ENCODE measurements around the gene XG. TPM values are rescaled to one million over a fixed set of nuclear protein-coding genes. Genes with fewer than 3 reads are reported as not detected.
"Not testable (repeated sequence)": the region's sequence is repeated elsewhere in the genome, so short reads cannot be mapped to it uniquely, and the experiment has no call there.

The XG gene
- total RNA-seq, 1 donor from 2014 or later, result not detected

DNA sequence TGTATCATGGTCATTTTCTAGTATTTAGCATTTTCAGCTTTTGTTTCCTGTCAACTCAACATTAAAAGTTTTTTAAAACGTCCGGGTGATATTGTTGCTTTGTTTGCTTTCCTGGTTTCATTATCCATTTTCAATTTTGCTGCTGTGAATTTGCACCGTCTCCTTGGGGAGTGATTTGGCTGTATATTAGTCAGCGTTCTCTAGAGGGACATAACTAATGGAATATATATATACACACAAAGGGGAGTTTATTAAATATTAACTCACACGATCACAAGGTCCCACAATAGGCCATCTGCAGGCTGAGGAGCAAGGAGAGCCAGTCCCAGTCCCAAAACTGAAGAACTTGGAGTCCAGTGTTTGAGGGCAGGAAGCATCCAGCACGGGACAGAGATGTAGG is 5.6 kb upstream of the XG start:
- H3K36me3 Mint-ChIP-seq (ENCODE audit: low read depth), result peaks cover 20% of the 10 kb centered on the region
- H3K27ac Mint-ChIP-seq; intact Hi-C loops (cut with micrococcal nuclease); H3K4me1 Mint-ChIP-seq (ENCODE audit: low read depth); H3K4me3 Mint-ChIP-seq (ENCODE audit: low read depth); DNase-seq (ENCODE audit: low spot score); H3K27me3 Mint-ChIP-seq (ENCODE audit: low read depth); H3K9me3 Mint-ChIP-seq: not testable (repeated sequence)

DNA sequence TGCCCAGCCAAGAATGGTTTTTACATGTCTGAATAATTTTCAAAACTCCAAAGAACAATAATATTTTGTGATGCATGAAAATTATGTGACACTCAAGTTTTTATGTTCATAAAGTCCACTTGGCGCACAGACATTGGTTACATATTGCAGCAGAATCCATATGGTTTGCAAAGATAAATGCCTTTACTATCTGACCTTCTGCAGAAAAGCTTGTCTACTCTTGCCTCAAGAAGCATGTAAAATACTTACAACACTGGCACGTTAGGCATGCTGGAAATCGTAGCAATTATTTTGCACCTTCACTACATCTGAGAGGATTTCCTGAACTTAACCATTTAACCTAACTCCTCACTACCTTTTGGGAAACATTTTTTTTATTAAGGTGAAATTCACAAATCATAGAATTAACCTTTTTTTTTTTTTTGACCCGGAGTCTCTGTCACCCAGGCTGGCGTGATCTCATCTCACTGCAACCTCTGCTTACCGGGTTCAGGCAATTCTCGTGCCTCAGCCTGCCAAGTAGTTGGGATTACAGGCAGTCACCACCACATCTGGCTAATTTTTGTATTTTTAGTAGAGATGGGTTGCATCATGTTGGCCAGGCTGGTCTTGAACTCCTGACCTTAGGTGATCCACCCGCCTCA is 3.5 kb upstream of the XG start:
- Mint-ChIP-seq H3K4me1 (ENCODE audit: low read depth) (no peaks in the 10 kb centered on the region), H3K27me3 (ENCODE audit: low read depth) (peaks cover 5% of the 10 kb centered on the region), H3K27ac (no peak overlapping the region), H3K9me3 (no peaks in the 10 kb centered on the region), H3K4me3 (ENCODE audit: low read depth) (no peak overlapping the region), H3K36me3 (ENCODE audit: low read depth) (peaks cover 7% of the 10 kb centered on the region)
- no peak for DNase-seq (ENCODE audit: low spot score)
- intact Hi-C loops (cut with micrococcal nuclease), result no loop called here

DNA sequence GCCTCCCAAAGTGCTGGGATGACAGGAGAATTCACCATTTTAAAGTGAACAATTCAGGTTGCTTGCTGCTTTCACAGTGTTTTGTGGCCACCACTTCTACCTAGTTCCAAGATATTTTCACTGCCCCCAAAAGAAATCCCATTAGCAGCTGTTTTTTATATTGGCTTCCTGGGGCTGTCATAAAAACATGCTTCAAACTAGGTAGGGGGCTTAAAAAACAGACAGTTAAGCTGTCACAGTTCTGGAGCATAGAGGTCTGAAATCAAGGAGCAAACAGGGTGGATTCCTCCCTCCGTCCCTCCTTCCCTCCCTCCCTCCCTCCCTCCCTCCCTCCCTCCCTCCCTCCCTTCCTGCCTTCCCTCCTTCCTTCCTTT is 3.0 kb upstream of the XG start:
- H3K27me3 Mint-ChIP-seq (ENCODE audit: low read depth), result peaks cover 5% of the 10 kb centered on the region
- peaks cover 1% of the 10 kb centered on the region for H3K36me3 Mint-ChIP-seq (ENCODE audit: low read depth)
- H3K27ac Mint-ChIP-seq, result no peak overlapping the region
- intact Hi-C loops (cut with micrococcal nuclease), result no loop called here
- H3K4me1 Mint-ChIP-seq (ENCODE audit: low read depth), result no peaks in the 10 kb centered on the region
- no peak for DNase-seq (ENCODE audit: low spot score)
- H3K9me3 Mint-ChIP-seq, result no peaks in the 10 kb centered on the region
- H3K4me3 Mint-ChIP-seq (ENCODE audit: low read depth), result no peak overlapping the region

DNA sequence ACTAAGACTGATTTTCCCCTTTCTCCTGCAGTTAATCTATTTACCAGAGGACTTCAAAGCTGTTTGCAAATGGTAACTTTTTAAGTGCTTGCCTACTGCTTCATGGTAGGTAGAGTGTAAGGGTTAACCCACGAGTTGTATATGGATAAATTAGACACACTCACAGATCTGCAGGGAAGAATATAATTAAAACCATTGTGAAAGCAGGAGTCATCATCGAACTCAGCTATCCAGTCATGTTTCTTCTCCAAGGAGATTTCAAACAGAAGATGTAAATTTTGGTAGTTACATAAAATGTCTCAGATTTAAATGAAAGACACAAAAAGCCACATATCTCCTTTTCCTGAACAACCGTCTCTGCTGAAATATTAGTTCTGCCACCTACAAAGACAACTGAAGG is 549 bp upstream of the XG start:
- intact Hi-C loops (cut with micrococcal nuclease), result no loop called here
- H3K9me3 Mint-ChIP-seq, result no peaks in the 10 kb centered on the region
- no peak overlapping the region for H3K4me3 Mint-ChIP-seq (ENCODE audit: low read depth)
- H3K36me3 Mint-ChIP-seq (ENCODE audit: low read depth), result no peaks in the 10 kb centered on the region
- peaks cover 5% of the 10 kb centered on the region for H3K27me3 Mint-ChIP-seq (ENCODE audit: low read depth)
- no peaks in the 10 kb centered on the region for H3K4me1 Mint-ChIP-seq (ENCODE audit: low read depth)
- no peak for DNase-seq (ENCODE audit: low spot score)
- H3K27ac Mint-ChIP-seq, result no peak overlapping the region

DNA sequence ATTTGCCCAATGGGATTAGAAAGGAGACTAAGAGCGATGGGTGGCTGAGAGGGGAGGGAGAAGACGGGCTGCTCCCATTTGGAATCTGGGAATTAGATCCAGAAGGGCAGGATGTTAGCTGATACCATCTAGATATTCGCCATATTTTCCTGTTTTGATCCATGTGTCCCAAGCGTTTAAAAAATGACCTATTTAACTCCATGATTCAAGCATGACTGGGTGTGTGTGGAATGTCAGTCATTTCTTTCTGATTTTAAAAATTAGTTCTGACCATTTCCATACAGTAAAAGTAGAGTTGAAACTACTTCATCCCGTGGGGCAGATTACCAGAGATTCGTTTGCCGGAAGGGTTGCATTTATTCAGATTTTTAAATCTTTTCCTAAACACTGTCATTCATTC is 601 bp downstream of the XG start:
- H3K36me3 Mint-ChIP-seq (ENCODE audit: low read depth); DNase-seq (ENCODE audit: low spot score); H3K27ac Mint-ChIP-seq; H3K4me3 Mint-ChIP-seq (ENCODE audit: low read depth); H3K9me3 Mint-ChIP-seq; H3K4me1 Mint-ChIP-seq (ENCODE audit: low read depth); H3K27me3 Mint-ChIP-seq (ENCODE audit: low read depth); intact Hi-C loops (cut with micrococcal nuclease): not testable (repeated sequence)

DNA sequence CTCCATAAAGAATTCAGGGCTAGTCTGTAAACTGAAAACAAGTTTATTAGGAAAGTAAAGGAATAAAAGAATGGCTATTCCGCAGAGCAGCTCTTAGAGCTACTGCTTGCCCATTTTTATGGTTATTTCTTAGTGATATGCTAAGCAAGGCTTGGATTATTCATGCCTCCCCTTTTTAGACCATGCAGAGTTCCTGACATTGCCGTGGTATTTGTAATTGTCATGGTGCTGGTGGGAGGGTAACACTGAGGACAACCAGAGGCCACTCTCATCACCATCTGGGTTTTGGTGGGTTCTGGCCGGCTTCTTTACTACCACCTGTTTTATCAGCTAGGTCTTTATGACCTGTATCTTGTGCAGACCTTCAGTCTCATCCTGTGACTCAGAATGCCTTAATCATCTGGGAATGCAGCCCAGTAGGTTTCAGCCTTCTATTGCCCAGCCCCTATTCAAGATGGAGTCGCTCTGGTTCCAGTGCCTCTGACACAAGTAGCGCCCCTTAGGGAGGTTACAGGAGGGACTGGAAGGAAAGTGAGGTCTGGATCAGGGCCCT is 3.4 kb downstream of the XG start:
- H3K4me1 Mint-ChIP-seq (ENCODE audit: low read depth); H3K27me3 Mint-ChIP-seq (ENCODE audit: low read depth); H3K36me3 Mint-ChIP-seq (ENCODE audit: low read depth); H3K9me3 Mint-ChIP-seq; H3K27ac Mint-ChIP-seq; intact Hi-C loops (cut with micrococcal nuclease); H3K4me3 Mint-ChIP-seq (ENCODE audit: low read depth); DNase-seq (ENCODE audit: low spot score): not testable (repeated sequence)

DNA sequence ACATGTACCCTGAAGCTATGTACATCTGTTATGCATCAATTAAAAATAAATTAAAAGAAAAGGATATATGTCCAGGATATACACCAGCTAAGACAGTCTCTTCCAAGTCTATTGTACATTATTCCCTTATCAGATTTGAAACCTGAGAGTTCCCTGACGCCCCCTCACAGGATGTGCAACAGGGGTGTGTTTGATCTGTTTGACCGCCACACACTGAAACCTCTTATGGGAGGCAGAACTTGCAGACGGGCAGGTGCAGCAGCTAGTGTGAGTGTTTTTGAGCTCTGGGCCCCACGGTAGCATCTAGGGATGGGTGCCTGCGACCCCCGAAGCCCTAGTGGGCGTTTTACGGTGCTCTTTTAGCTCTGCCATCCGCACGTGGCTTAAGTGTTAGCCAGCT is 4.7 kb downstream of the XG start:
- Mint-ChIP-seq H3K4me3 (ENCODE audit: low read depth) (no peak overlapping the region), H3K4me1 (ENCODE audit: low read depth) (no peaks in the 10 kb centered on the region), H3K27me3 (ENCODE audit: low read depth) (peaks cover 2% of the 10 kb centered on the region), H3K9me3 (no peaks in the 10 kb centered on the region), H3K36me3 (ENCODE audit: low read depth) (no peaks in the 10 kb centered on the region), H3K27ac (no peak overlapping the region)
- DNase-seq (ENCODE audit: low spot score), result no peak
- intact Hi-C loops (cut with micrococcal nuclease), result no loop called here

DNA sequence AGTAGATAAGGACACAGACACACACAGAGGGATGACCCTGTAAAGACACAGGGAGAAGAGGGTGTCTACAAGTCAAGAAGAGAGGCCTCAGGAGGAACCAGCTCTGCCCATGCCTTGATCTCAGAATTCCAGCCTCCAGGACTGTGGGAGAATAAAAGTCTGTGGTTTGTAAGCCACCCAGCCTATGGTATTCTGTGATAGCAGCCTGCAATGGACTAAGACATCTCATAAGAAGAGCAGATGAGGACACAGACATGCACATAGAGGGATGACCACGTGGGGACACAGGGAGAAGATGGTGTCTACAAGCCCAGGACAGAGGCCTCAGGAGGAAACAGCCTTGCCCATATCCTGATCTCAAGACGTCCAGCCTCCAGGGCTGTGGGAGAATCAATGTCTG is 9.4 kb downstream of the XG start:
- H3K27ac Mint-ChIP-seq, result no peak overlapping the region
- intact Hi-C loops (cut with micrococcal nuclease), result no loop called here
- no peak for DNase-seq (ENCODE audit: low spot score)
- H3K36me3 Mint-ChIP-seq (ENCODE audit: low read depth), result no peaks in the 10 kb centered on the region
- no peaks in the 10 kb centered on the region for H3K27me3 Mint-ChIP-seq (ENCODE audit: low read depth)
- H3K4me3 Mint-ChIP-seq (ENCODE audit: low read depth), result no peak overlapping the region
- no peaks in the 10 kb centered on the region for H3K4me1 Mint-ChIP-seq (ENCODE audit: low read depth)
- H3K9me3 Mint-ChIP-seq, result no peaks in the 10 kb centered on the region

DNA sequence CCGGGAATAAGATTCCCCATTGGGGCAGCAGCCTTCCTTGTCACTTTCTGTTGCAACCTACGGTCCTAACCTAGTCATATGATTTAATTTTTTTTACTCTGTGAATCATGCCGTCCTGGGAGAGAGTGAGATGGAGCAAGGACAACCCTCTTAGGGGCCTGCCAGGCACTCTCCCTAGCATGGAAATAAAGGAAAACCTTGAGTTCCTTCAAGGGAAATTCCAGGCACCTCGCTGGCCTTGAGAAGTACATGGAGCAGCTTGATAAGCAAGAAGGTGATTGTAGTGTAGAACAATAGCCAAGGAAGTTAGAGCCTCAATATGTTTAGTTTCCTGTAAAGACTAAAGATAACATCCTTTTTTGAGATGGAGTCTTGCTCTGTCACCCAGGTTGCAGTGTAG is 10.8 kb downstream of the XG start:
- H3K27me3 Mint-ChIP-seq (ENCODE audit: low read depth); H3K4me3 Mint-ChIP-seq (ENCODE audit: low read depth); H3K27ac Mint-ChIP-seq; H3K36me3 Mint-ChIP-seq (ENCODE audit: low read depth); H3K4me1 Mint-ChIP-seq (ENCODE audit: low read depth); H3K9me3 Mint-ChIP-seq; intact Hi-C loops (cut with micrococcal nuclease); DNase-seq (ENCODE audit: low spot score): not testable (repeated sequence)

DNA sequence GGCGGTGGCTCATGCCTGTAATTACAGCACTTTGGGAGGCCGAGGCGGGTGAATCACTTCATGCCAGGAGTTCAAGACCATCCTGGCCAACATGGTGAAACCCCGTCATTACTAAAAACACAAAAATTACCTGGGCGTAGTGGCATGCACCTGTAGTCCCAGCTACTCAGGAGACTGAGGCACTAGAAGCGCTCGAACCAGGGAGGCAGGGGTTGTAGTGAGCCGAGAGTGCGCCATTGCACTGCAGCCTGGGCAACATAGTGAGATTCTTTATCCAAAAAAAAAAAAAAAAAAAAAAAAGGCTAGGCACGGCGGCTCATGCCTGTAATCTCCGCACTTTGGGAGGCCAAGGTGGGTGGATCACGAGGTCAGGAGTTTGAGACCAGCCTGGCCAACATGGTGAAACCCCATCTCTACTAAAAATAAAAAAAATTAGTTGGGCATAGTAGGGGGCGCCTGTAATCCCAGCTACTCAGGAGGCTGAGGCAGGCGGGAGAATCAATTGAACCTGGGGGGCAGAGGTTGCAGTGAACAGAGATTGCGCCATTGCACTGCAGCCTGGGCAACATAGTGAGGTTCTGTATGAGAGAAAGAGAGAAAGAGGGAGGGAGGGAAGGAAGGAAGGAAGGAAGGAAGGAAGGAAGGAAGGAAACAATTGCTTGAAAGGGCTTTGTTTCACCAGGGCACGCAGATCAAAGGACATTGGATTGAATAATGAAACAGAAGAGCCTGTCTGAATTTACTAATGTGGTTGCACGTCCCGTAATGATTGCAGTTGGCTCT is 13.1 kb downstream of the XG start:
- H3K4me3 Mint-ChIP-seq (ENCODE audit: low read depth); H3K36me3 Mint-ChIP-seq (ENCODE audit: low read depth): not testable (repeated sequence)

DNA sequence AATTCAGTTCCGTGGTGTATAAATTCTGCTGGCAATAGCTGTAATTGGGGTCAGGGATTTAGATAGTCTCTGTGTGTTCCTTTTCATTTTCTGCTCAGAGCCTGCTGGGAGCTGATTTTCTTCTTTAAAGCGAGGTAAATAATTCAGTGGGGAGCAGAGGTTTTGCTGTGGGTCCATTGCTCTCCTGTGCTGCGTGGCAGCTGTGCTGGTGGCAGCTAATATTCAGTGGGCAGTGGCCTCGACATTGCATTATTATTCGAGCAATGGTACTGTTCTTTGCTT is 13.7 kb downstream of the XG start:
- intact Hi-C loops (cut with micrococcal nuclease), result no loop called here

More for the DNA sequence above, 13.1 kb downstream of the XG start:
- H3K27ac Mint-ChIP-seq; intact Hi-C loops (cut with micrococcal nuclease); H3K9me3 Mint-ChIP-seq; H3K4me1 Mint-ChIP-seq (ENCODE audit: low read depth); H3K27me3 Mint-ChIP-seq (ENCODE audit: low read depth); DNase-seq (ENCODE audit: low spot score): not testable (repeated sequence)

DNA sequence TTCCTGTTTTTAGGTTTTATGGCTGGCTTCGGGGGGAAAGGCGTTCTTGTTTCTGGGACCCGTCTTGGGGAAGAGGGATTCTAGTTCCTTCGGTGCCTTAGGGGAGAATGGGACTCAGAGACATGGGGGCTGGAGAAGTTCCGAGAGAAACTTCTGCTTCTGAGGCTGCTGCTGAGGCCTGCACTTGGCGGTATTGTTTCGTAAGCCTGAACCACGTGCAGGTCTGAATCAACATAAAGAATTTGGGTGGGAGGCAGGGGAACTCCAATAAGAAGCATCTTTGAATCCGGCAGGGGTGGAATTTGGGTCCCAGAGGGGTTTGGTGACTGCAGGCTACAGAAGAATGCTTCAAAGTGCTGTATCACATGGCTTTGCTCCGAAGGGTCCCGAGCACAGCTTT is 15.1 kb downstream of the XG start:
- Mint-ChIP-seq H3K9me3 (no peaks in the 10 kb centered on the region), H3K27me3 (ENCODE audit: low read depth) (peaks cover 1% of the 10 kb centered on the region), H3K4me3 (ENCODE audit: low read depth) (no peak overlapping the region), H3K36me3 (ENCODE audit: low read depth) (no peaks in the 10 kb centered on the region), H3K27ac (no peak overlapping the region), H3K4me1 (ENCODE audit: low read depth) (no peaks in the 10 kb centered on the region)
- intact Hi-C loops (cut with micrococcal nuclease), result no loop called here
- DNase-seq (ENCODE audit: low spot score), result no peak

More for the DNA sequence above, 13.7 kb downstream of the XG start:
- H3K36me3 Mint-ChIP-seq (ENCODE audit: low read depth), result no peaks in the 10 kb centered on the region
- H3K4me3 Mint-ChIP-seq (ENCODE audit: low read depth), result no peak overlapping the region
- no peak for DNase-seq (ENCODE audit: low spot score)
- no peaks in the 10 kb centered on the region for H3K4me1 Mint-ChIP-seq (ENCODE audit: low read depth)
- no peaks in the 10 kb centered on the region for H3K27me3 Mint-ChIP-seq (ENCODE audit: low read depth)
- no peak overlapping the region for H3K27ac Mint-ChIP-seq
- H3K9me3 Mint-ChIP-seq, result no peaks in the 10 kb centered on the region

DNA sequence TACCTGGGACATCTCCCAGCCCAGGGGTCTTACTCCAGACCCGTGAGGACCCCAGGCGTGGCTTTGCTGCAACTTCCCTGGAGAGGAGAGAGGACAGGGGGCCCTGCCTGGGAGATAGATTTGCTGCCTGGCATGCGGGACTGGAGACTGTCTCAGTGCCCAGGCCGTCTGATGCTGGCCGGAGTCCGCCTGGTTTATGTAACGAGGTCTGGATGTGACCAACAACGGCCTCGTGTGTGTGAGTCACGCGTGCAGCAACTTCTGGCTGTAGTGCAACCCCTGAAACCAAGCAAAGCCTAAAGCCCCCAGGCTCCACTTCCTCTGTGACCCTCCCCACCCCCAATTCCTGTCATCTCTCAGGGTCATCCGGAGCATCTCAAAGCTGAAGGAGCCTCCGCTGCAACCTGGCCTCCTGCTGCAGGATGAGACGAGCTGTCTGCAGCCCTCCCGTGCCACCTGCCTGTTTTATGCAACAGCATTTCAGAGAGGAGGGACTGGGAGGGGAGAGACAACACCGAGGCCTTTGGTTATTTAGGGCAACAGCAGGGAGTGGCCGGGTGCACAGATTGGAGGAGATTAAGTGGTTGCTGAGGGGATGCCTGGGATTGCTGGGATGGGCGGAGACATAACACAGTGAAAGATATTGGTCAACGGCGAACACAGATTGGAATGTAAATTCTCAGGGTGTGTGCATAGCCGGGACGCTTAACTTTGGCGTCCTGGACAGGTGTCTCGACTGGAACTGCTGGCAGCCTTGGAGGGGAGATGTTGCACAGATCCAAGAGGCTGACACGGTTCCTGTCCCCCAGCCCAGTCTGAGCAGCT is 16.0 kb downstream of the XG start:
- Mint-ChIP-seq H3K4me1 (ENCODE audit: low read depth) (no peaks in the 10 kb centered on the region), H3K36me3 (ENCODE audit: low read depth) (no peaks in the 10 kb centered on the region), H3K27ac (no peak overlapping the region), H3K9me3 (no peaks in the 10 kb centered on the region), H3K4me3 (ENCODE audit: low read depth) (no peak overlapping the region), H3K27me3 (ENCODE audit: low read depth) (peaks cover 7% of the 10 kb centered on the region)
- no peak for DNase-seq (ENCODE audit: low spot score)
- intact Hi-C loops (cut with micrococcal nuclease), result no loop called here
